GM18951 (cell line): Measurements from ENCODE around the gene LIMS1.
"Not testable (repeated sequence)": the region's sequence is repeated elsewhere in the genome, so short reads cannot be mapped to it uniquely, and the experiment has no call there.

ENCODE experiments used
- POLR2A ChIP-seq: IDR thresholded peaks from 4 replicates; pipeline ENCODE4 v1.6.1; 2011; ENCODE audit warnings: mild to moderate bottlenecking; ENCODE audit not compliant: insufficient read length, insufficient read depth; ENCODE audit errors: extremely low read depth
- in situ Hi-C: fragments of 300-500 bp; cut with MboI; formaldehyde crosslinking; loops from one replicate; pipeline ENCODE4 v1.12.0; 2022; ENCODE audit warnings: low sequenced_read_pairs, mixed read lengths, inconsistent platforms; ENCODE audit not compliant: unreplicated experiment

LIMS1 gene

GRCh38 chr2:108632332-108633160, 98.3 kb downstream of the LIMS1 start:
- no peak for TF ChIP-seq POLR2A
- in situ Hi-C loops, result no loop called here

GRCh38 chr2:108633409-108633808, 99.1 kb downstream of the LIMS1 start:
- TF ChIP-seq POLR2A, result no peak

GRCh38 chr2:108634011-108634410, 99.7 kb downstream of the LIMS1 start:
- in situ Hi-C loops, result no loop called here
- TF ChIP-seq POLR2A, result no peak

More at GRCh38 chr2:108633409-108633808, 99.1 kb downstream of the LIMS1 start:
- in situ Hi-C loops, result no loop called here

- no peak for TF ChIP-seq POLR2A
- in situ Hi-C loops, result no loop called here
Measured at GRCh38 chr2:108634576-108635160, 100.4 kb downstream of the LIMS1 start.

GRCh38 chr2:108635630-108636354, 101.5 kb downstream of the LIMS1 start:
- in situ Hi-C loops, result no loop called here
- TF ChIP-seq POLR2A, result no peak

- in situ Hi-C loops, result no loop called here
- TF ChIP-seq POLR2A, result no peak
Measured at GRCh38 chr2:108637304-108637669, 103.0 kb downstream of the LIMS1 start.

GRCh38 chr2:108640731-108641130, 106.5 kb downstream of the LIMS1 start:
- in situ Hi-C loops, result no loop called here
- no peak for TF ChIP-seq POLR2A

GRCh38 chr2:108641756-108642155, 107.5 kb downstream of the LIMS1 start:
- in situ Hi-C loops, result no loop called here
- no peak for TF ChIP-seq POLR2A

- in situ Hi-C loops, result no loop called here
- TF ChIP-seq POLR2A, result no peak
Measured at GRCh38 chr2:108643261-108643849, 109.1 kb downstream of the LIMS1 start.

GRCh38 chr2:108643862-108644261, 109.6 kb downstream of the LIMS1 start:
- in situ Hi-C loops, result not testable (repeated sequence)

- in situ Hi-C loops, result not testable (repeated sequence)
Measured at GRCh38 chr2:108644446-108644845, 110.2 kb downstream of the LIMS1 start.

- in situ Hi-C loops, result not testable (repeated sequence)
Measured at GRCh38 chr2:108648796-108649195, 114.5 kb downstream of the LIMS1 start.

- in situ Hi-C loops, result not testable (repeated sequence)
Measured at GRCh38 chr2:108650465-108650864, 116.2 kb downstream of the LIMS1 start.

- in situ Hi-C loops, result not testable (repeated sequence)
Measured at GRCh38 chr2:108651468-108651867, 117.2 kb downstream of the LIMS1 start.

GRCh38 chr2:108652187-108652931, 118.1 kb downstream of the LIMS1 start:
- in situ Hi-C loops, result not testable (repeated sequence)

- in situ Hi-C loops, result not testable (repeated sequence)
Measured at GRCh38 chr2:108653425-108653824, 119.2 kb downstream of the LIMS1 start.

GRCh38 chr2:108653849-108654248, 119.6 kb downstream of the LIMS1 start:
- in situ Hi-C loops, result not testable (repeated sequence)

GRCh38 chr2:108654521-108655125, 120.4 kb downstream of the LIMS1 start:
- in situ Hi-C loops, result not testable (repeated sequence)
